Measurements from ENCODE around the gene RBM33.

The RBM33 gene

GRCh38 chr7:155681663-155682062 is 37.2 kb downstream of the RBM33 start:
- ChIA-PET CTCF (interaction anchor here (0.7 kb wide), 1 partner anchor 1190 kb away, joined by 3 read pairs; no protein-coding TSS in a partner anchor), POLR2A (interaction anchor here (0.8 kb wide), 1 partner anchor 38 kb away, joined by 3 read pairs; no protein-coding TSS in a partner anchor)
- TF ChIP-seq ZNF202 (tag by site-specific recombination; IDR thresholded peaks at IDR 0.05; ENCODE audit: borderline replicate concordance) (no peak), ZNF558 (tag by site-specific recombination; IDR thresholded peaks at IDR 0.05) (no peak), ZNF530 (tag by site-specific recombination; IDR thresholded peaks at IDR 0.05; ENCODE audit: low read depth) (no peak), ZNF624 (tag by site-specific recombination; IDR thresholded peaks at IDR 0.05) (no peak), ZNF18 (tag by site-specific recombination; IDR thresholded peaks at IDR 0.05) (no peak), ZNF148 (tag by site-specific recombination; IDR thresholded peaks at IDR 0.05; ENCODE audit: borderline replicate concordance) (no peak), ZNF580 (tag by site-specific recombination; IDR thresholded peaks at IDR 0.05) (no peak), ZFP41 (tag by site-specific recombination; IDR thresholded peaks at IDR 0.05; ENCODE audit: borderline replicate concordance) (no peak), ZNF121 (tag by site-specific recombination; IDR thresholded peaks at IDR 0.05) (no peak), ZNF600 (tag by site-specific recombination; IDR thresholded peaks at IDR 0.05) (no peak), ZNF791 (tag by site-specific recombination; IDR thresholded peaks at IDR 0.05) (no peak), ZNF639 (tag by site-specific recombination; IDR thresholded peaks at IDR 0.05) (no peak)
- Histone ChIP-seq H3K36me3 (ENCODE audit: control insufficient read depth in 2 of 2, insufficient read depth in 1 of 2, low read length in 2 of 2) (peaks cover 0 to 34% of the 10 kb centered on the region in 2 experiments; a peak in 2 of 3 replicates), H3K9me3 (ENCODE audit: control insufficient read depth, insufficient read depth, low read depth, low read length) (no peaks in the 10 kb centered on the region), H3K4me1 (ENCODE audit: control insufficient read depth, insufficient read depth, low read length) (no peaks in the 10 kb centered on the region), H3K4me3 (ENCODE audit: low read depth, low read length) (no peak overlapping the region), H3K27ac (ENCODE audit: extremely low read depth, low read depth, low read length) (no peak overlapping the region)

GRCh38 chr7:155682484-155682883 is 38.0 kb downstream of the RBM33 start:
- ChIA-PET POLR2A (no interaction called here), CTCF (no interaction called here)
- TF ChIP-seq ZNF776 (tag by site-specific recombination; IDR thresholded peaks at IDR 0.05; ENCODE audit: borderline replicate concordance) (no peak), ZNF248 (tag by site-specific recombination; IDR thresholded peaks at IDR 0.05) (no peak), HIC1 (tag by site-specific recombination; IDR thresholded peaks at IDR 0.05) (no peak), ZNF398 (tag by site-specific recombination; IDR thresholded peaks at IDR 0.05) (no peak), ZNF221 (tag by site-specific recombination; IDR thresholded peaks at IDR 0.05; ENCODE audit: borderline replicate concordance) (no peak), ZNF350 (tag by site-specific recombination; IDR thresholded peaks at IDR 0.05) (no peak), ZNF560 (tag by site-specific recombination; IDR thresholded peaks at IDR 0.05; ENCODE audit: borderline replicate concordance) (no peak)
- Histone ChIP-seq H3K4me1 (ENCODE audit: control insufficient read depth, insufficient read depth, low read length) (no peaks in the 10 kb centered on the region), H3K9me3 (ENCODE audit: control insufficient read depth, insufficient read depth, low read depth, low read length) (no peaks in the 10 kb centered on the region), H3K4me3 (ENCODE audit: low read depth, low read length) (no peak overlapping the region), H3K27ac (ENCODE audit: extremely low read depth, low read depth, low read length) (no peak overlapping the region), H3K36me3 (ENCODE audit: control insufficient read depth in 2 of 2, insufficient read depth in 1 of 2, low read length in 2 of 2) (peaks cover 0 to 34% of the 10 kb centered on the region in 2 experiments; a peak in 2 of 3 replicates)
